ENCODE results near the gene OR12D1. TPM values are rescaled to one million over a fixed set of nuclear protein-coding genes. Genes with fewer than 3 reads are reported as not detected.

The OR12D1 gene
- total and polyA plus RNA-seq, 2 of the 4 experiments (the other 2 are of a cell fraction), result not detected

DNA sequence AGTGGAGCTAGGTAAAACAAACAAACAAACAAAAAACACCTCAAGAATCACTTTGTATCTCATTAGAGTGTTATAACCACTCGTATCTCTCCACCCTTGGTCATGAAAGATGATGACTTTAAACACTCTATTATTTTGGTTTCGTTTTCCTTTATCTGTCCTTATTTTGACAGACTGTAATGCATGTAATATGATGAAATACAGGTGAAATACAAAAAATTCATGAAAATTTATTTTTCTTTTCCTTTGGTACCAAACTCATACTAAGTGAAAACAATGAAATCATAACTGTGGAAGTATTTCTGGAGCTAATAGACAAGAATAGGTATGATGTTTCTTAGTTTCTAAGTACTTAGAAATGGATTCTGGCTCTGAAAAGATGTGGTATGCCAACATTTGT lies 15.2 kb upstream of the OR12D1 start:
- BruUV-seq (replicated peaks), result no TSS peak
- H2BK120ac ChIP-seq (ENCODE audit: low read depth, low read length), result no peak overlapping the region
- no peaks in the 10 kb centered on the region for H4K20me1 ChIP-seq (ENCODE audit: insufficient read depth, low read length)
- H3K27ac ChIP-seq (ENCODE audit: insufficient read depth, low read length), result no peak overlapping the region
- ChIA-PET POLR2A (ENCODE audit: unreplicated experiment) (no interaction called here), CTCF (no interaction called here)
- H2BK15ac ChIP-seq (ENCODE audit: low read depth, low read length), result no peak overlapping the region
- no peak overlapping the region for H3K9ac ChIP-seq (ENCODE audit: low read depth, low read length)
- no peak overlapping the region for H3K4me2 ChIP-seq (ENCODE audit: low read depth, low read length)
- H3K56ac ChIP-seq (ENCODE audit: extremely low read depth, insufficient read depth, low read length), result no peak overlapping the region
- no peak overlapping the region for H4K8ac ChIP-seq (ENCODE audit: low read depth in 2 of 2, low read length in 2 of 2)
- no peak overlapping the region for H3K18ac ChIP-seq (ENCODE audit: low read depth, low read length)
- H3K79me1 ChIP-seq (ENCODE audit: low read depth in 1 of 2, low read length in 2 of 2), result no peaks in the 10 kb centered on the region
- TF ChIP-seq MAZ (IDR thresholded peaks at IDR 0.05; ENCODE audit: borderline replicate concordance, low read depth, low read length) (no peak), RFX5 (IDR thresholded peaks at IDR 0.05; ENCODE audit: low read depth, low read length) (no peak), CEBPB (IDR thresholded peaks at IDR 0.05; ENCODE audit: low read depth, low read length) (no peak), RAD21 (IDR thresholded peaks at IDR 0.05; ENCODE audit: low read length) (no peak), MAFK (IDR thresholded peaks at IDR 0.05; ENCODE audit: low read depth, low read length) (no peak), BHLHE40 (IDR thresholded peaks at IDR 0.05; ENCODE audit: low read depth, low read length) (no peak), RCOR1 (IDR thresholded peaks at IDR 0.05; ENCODE audit: insufficient replicate concordance, low read length) (no peak), POLR2A (IDR thresholded peaks at IDR 0.05; ENCODE audit: low read depth, low read length) (no peak), CHD1 (IDR thresholded peaks at IDR 0.05; ENCODE audit: low read depth, low read length) (no peak)
- TF ChIP-seq, protein P1, sequence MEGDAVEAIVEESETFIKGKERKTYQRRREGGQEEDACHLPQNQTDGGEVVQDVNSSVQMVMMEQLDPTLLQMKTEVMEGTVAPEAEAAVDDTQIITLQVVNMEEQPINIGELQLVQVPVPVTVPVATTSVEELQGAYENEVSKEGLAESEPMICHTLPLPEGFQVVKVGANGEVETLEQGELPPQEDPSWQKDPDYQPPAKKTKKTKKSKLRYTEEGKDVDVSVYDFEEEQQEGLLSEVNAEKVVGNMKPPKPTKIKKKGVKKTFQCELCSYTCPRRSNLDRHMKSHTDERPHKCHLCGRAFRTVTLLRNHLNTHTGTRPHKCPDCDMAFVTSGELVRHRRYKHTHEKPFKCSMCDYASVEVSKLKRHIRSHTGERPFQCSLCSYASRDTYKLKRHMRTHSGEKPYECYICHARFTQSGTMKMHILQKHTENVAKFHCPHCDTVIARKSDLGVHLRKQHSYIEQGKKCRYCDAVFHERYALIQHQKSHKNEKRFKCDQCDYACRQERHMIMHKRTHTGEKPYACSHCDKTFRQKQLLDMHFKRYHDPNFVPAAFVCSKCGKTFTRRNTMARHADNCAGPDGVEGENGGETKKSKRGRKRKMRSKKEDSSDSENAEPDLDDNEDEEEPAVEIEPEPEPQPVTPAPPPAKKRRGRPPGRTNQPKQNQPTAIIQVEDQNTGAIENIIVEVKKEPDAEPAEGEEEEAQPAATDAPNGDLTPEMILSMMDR (conservative IDR thresholded peaks at IDR 0.05; ENCODE audit: low read depth, low read length), result no peak
- TF ChIP-seq, protein P2, sequence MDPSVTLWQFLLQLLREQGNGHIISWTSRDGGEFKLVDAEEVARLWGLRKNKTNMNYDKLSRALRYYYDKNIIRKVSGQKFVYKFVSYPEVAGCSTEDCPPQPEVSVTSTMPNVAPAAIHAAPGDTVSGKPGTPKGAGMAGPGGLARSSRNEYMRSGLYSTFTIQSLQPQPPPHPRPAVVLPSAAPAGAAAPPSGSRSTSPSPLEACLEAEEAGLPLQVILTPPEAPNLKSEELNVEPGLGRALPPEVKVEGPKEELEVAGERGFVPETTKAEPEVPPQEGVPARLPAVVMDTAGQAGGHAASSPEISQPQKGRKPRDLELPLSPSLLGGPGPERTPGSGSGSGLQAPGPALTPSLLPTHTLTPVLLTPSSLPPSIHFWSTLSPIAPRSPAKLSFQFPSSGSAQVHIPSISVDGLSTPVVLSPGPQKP (IDR thresholded peaks at IDR 0.05; ENCODE audit: borderline replicate concordance, low read depth, low read length), result no peak
- H3K9me3 ChIP-seq (ENCODE audit: control insufficient read depth, insufficient read depth, low read length), result 0 out of 2 replicates have a peak, but pooled peaks cover 3% of the 10 kb centered on the region
- no peak overlapping the region for H2AK9ac ChIP-seq (replicated peaks; ENCODE audit: low read depth, low read length, poor library complexity)
- H3K14ac ChIP-seq (replicated peaks; ENCODE audit: low read depth, low read length), result no peak overlapping the region
- no peak overlapping the region for H3K4me3 ChIP-seq (ENCODE audit: insufficient read depth, low read depth, low read length)
- no peaks in the 10 kb centered on the region for H3K9me1 ChIP-seq (ENCODE audit: insufficient read depth, low read length)
- H2BK5ac ChIP-seq (ENCODE audit: low read depth, low read length, poor library complexity, severe bottlenecking), result no peak overlapping the region
- H3K4me1 ChIP-seq (ENCODE audit: control insufficient read depth, insufficient read depth, low read length), result no peaks in the 10 kb centered on the region
- H3K36me3 ChIP-seq (ENCODE audit: control insufficient read depth, insufficient read depth, low read length), result no peaks in the 10 kb centered on the region
- dilution Hi-C loops (cut with HindIII; ENCODE audit: low sequenced_read_pairs, unreplicated experiment) (no loop called here), intact Hi-C loops (cut with micrococcal nuclease) (no loop called here), in situ Hi-C loops (cut with MboI; ENCODE audit: low sequenced_read_pairs) (no loop called here)
- H2AK5ac ChIP-seq (ENCODE audit: low read depth, low read length), result no peak overlapping the region
- DNase-seq (no peak), ATAC-seq (ENCODE audit: low read depth) (no peak)
- H2BK20ac ChIP-seq (ENCODE audit: low read depth, low read length), result no peak overlapping the region
- H4K5ac ChIP-seq (ENCODE audit: low read depth, low read length), result no peak overlapping the region
- H3K27me3 ChIP-seq (ENCODE audit: control insufficient read depth, insufficient read depth, low read length), result no peaks in the 10 kb centered on the region
- no peak overlapping the region for H4K91ac ChIP-seq (ENCODE audit: insufficient read depth, low read depth, low read length)
- H3K4ac ChIP-seq (ENCODE audit: low read depth, low read length), result no peak overlapping the region
- H2AFZ ChIP-seq (replicated peaks; ENCODE audit: low read length, poor library complexity), result no peak overlapping the region
- no peak overlapping the region for H3K23ac ChIP-seq (ENCODE audit: low read depth, low read length)
- no CpG with 5 or more reads among the region's 2 CpGs for WGBS, 2 experiments (ENCODE audit: extremely low coverage in 2 of 2, insufficient read length in 1 of 2)

Data from IMR-90 (cell line).